Activated T-cell treated with anti-CD3 and anti-CD28 coated beads for 48 hours (primary cell): ENCODE measurements around the gene RNF227.
"Not testable (repeated sequence)": the region's sequence is repeated elsewhere in the genome, so short reads cannot be mapped to it uniquely, and the experiment has no call there.

Source experiments
- DNase-seq: peaks from one replicate; pipeline ENCODE4 v3.0.0-alpha.2; 2020; ENCODE audit warnings: low read depth

The RNF227 gene

DNA sequence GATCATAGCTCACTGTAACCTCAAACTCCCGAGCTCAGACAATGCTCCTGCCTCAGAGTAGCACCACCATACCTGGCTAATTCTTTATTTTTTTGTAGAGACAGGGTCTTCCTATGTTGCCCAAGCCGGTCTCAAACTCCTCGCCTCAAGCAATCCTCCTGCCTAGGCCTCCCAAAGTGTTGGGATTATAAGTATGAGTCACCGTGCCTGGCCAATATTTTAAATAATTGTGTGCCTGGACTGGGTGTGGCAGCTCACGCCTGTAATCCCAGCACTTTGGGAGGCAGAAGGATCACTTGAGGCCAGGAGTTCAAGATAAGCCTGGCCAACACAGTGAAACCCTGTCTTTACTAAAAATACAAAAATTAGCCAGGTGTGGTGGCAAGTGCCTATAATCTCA lies 51.7 kb downstream of the RNF227 start:
- not testable (repeated sequence) for DNase-seq
